ENCODE measurements around the gene PLA2G12A.

Gene PLA2G12A

GRCh38 chr4:109676886-109677285, 53.0 kb downstream of the PLA2G12A start:
- TF ChIP-seq CTCF (IDR thresholded peaks at IDR 0.05; ENCODE audit: borderline replicate concordance, insufficient read depth, low read depth, low read length): no peak
- H3K4me3 ChIP-seq (ENCODE audit: low read depth, low read length): no peak overlapping the region

GRCh38 chr4:109675843-109676242, 54.0 kb downstream of the PLA2G12A start:
- no peak for TF ChIP-seq CTCF (IDR thresholded peaks at IDR 0.05; ENCODE audit: borderline replicate concordance, insufficient read depth, low read depth, low read length)
- no peak overlapping the region for H3K4me3 ChIP-seq (ENCODE audit: low read depth, low read length)

- no peak overlapping the region for H3K4me3 ChIP-seq (ENCODE audit: low read depth, low read length)
- TF ChIP-seq CTCF (IDR thresholded peaks at IDR 0.05; ENCODE audit: borderline replicate concordance, insufficient read depth, low read depth, low read length): no peak
Observed at GRCh38 chr4:109675181-109675580, 54.7 kb downstream of the PLA2G12A start.

GRCh38 chr4:109673303-109673702, 56.6 kb downstream of the PLA2G12A start:
- TF ChIP-seq CTCF (IDR thresholded peaks at IDR 0.05; ENCODE audit: borderline replicate concordance, insufficient read depth, low read depth, low read length): no peak

GRCh38 chr4:109672169-109672930, 57.5 kb downstream of the PLA2G12A start:
- H3K4me3 ChIP-seq (ENCODE audit: low read depth, low read length): no peak overlapping the region
- TF ChIP-seq CTCF (IDR thresholded peaks at IDR 0.05; ENCODE audit: borderline replicate concordance, insufficient read depth, low read depth, low read length): no peak

More at GRCh38 chr4:109673303-109673702, 56.6 kb downstream of the PLA2G12A start:
- no peak overlapping the region for H3K4me3 ChIP-seq (ENCODE audit: low read depth, low read length)

- no peak overlapping the region for H3K4me3 ChIP-seq (ENCODE audit: low read depth, low read length)
- TF ChIP-seq CTCF (IDR thresholded peaks at IDR 0.05; ENCODE audit: borderline replicate concordance, insufficient read depth, low read depth, low read length): no peak
Observed at GRCh38 chr4:109671350-109671749, 58.5 kb downstream of the PLA2G12A start.

GRCh38 chr4:109665783-109666485, 63.9 kb downstream of the PLA2G12A start:
- TF ChIP-seq CTCF (IDR thresholded peaks at IDR 0.05; ENCODE audit: borderline replicate concordance, insufficient read depth, low read depth, low read length): no peak
- no peak overlapping the region for H3K4me3 ChIP-seq (ENCODE audit: low read depth, low read length)
